Vagina (tissue), 2 donors: Measurements from ENCODE around the gene ARHGAP32.

Experiments used
- CTCF ChIP-seq, 3 experiments: fragments of 450-650 bp in 2 of 3; fragments of 200-600 bp in 1 of 3; sonication (generic) in 1 of 3; IDR thresholded peaks; one replicate each; pipeline ENCODE4 v1.5.1; 2017 to 2019; ENCODE audit warnings: antibody characterized with exemption in 3 of 3, mild to moderate bottlenecking in 2 of 3, moderate library complexity in 2 of 3
- POLR2AphosphoS5 ChIP-seq, 2 donors: sonication (generic); formaldehyde crosslinking; IDR thresholded peaks; one replicate each; pipeline ENCODE4 v1.9.0; 2017; ENCODE audit warnings: antibody characterized with exemption in 2 of 2, mild to moderate bottlenecking in 2 of 2, low read depth in 1 of 2; ENCODE audit not compliant: insufficient read depth in 1 of 2

- TF ChIP-seq CTCF (IDR thresholded peaks at IDR 0.05) = no peak
- no peak for TF ChIP-seq POLR2AphosphoS5 (IDR thresholded peaks at IDR 0.05; ENCODE audit: insufficient read depth in 1 of 2, low read depth in 1 of 2)
These were observed 151.2 kb downstream of the ARHGAP32 start for GRCh38 chr11:129040934-129041333.
